GM12878 (cell line): Measurements from ENCODE around the gene AHR. TPM values are rescaled to one million over a fixed set of nuclear protein-coding genes. Genes with fewer than 3 reads are reported as not detected.
"Not testable (repeated sequence)": the region's sequence is repeated elsewhere in the genome, so short reads cannot be mapped to it uniquely, and the experiment has no call there.

Source experiments
- ATAC-seq: fragments of 200-7000 bp; cut with Tn5 transposase; 3 replicates; pipeline ENCODE4 v1.9.1; 2020; ENCODE audit warnings: mild to moderate bottlenecking, moderate library complexity
- BruUV-seq: library from RNA; stranded (reverse); fragments of 400-500 nt; replicated peaks from 2 replicates; lab custom pipeline; 2021; lab: Mats Ljungman, UMichigan
- CTCF ChIA-PET: fragments of 300-600 bp; sonication (Branson Sonifier 250); formaldehyde crosslinking; extraction: SDS; loops from one replicate; lab custom pipeline; 2021; ENCODE audit warnings: inconsistent platforms; lab: Yijun Ruan, JAX
- POLR2A ChIA-PET: fragments of 350-600 bp; formaldehyde crosslinking; extraction: SDS; loops from one replicate; lab custom pipeline; 2021; ENCODE audit warnings: inconsistent platforms; lab: Charles Lee
- RAD21 ChIA-PET: fragments of 300-600 bp; sonication (Branson Sonifier 250); formaldehyde crosslinking; loops from one replicate; lab custom pipeline; 2023; ENCODE audit warnings: antibody characterized with exemption; ENCODE audit not compliant: unreplicated experiment; lab: Charles Lee
- SMC1A ChIA-PET: fragments of 300-600 bp; sonication (Branson Sonifier 250); formaldehyde crosslinking; loops from one replicate; lab custom pipeline; 2023; ENCODE audit not compliant: unreplicated experiment, uncharacterized antibody; lab: Charles Lee
- DNase-seq: peaks from one replicate; pipeline ENCODE4 v3.0.0-alpha.2; 2011; ENCODE audit warnings: low read depth, low spot score
- FAIRE-seq: peaks from 3 replicates; lab custom pipeline; 2011; peaks lifted over from hg19 to GRCh38; lab: Jason Lieb, UNC
- H2AFZ ChIP-seq: 2 replicates; pipeline ENCODE4 v1.6.0; 2011; ENCODE audit warnings: low read depth, low read length, control low read depth; ENCODE audit not compliant: control insufficient read depth
- H3K27ac ChIP-seq: 2 replicates; pipeline ENCODE4 v1.5.1; 2011; ENCODE audit warnings: control low read depth; ENCODE audit not compliant: control insufficient read depth, insufficient read depth
- H3K27me3 ChIP-seq, 2 experiments: replicated peaks in 1 of 2; 2 replicates each; pipeline versions ENCODE4 v1.6.0 to v1.6.1; 2011; ENCODE audit warnings: low read length in 1 of 2; ENCODE audit not compliant: control insufficient read depth in 2 of 2, insufficient read depth in 2 of 2
- H3K36me3 ChIP-seq, 2 experiments: 2 replicates each; pipeline ENCODE4 v1.5.1; 2011; ENCODE audit warnings: low read length in 1 of 2; ENCODE audit not compliant: control insufficient read depth in 2 of 2, insufficient read depth in 2 of 2
- H3K4me1 ChIP-seq: 2 replicates; pipeline ENCODE4 v1.6.1; 2011; ENCODE audit warnings: mild to moderate bottlenecking, low read length, moderate library complexity, mixed read lengths; ENCODE audit not compliant: control insufficient read depth, insufficient read depth
- H3K4me2 ChIP-seq: 2 replicates; pipeline ENCODE4 v1.6.0; 2011; ENCODE audit warnings: control low read depth; ENCODE audit not compliant: control insufficient read depth, insufficient read depth
- H3K4me3 ChIP-seq: fragments of 200-600 bp; sonication (generic); 2 replicates; pipeline ENCODE4 v1.5.1; 2016
- H3K79me2 ChIP-seq: 2 replicates; pipeline ENCODE4 v1.6.0; 2011; ENCODE audit warnings: low read length; ENCODE audit not compliant: control insufficient read depth, insufficient read depth
- H3K9ac ChIP-seq: 2 replicates; pipeline ENCODE4 v1.8.0; 2011; ENCODE audit warnings: low read length, control low read depth, mixed read lengths; ENCODE audit not compliant: control insufficient read depth, insufficient read depth
- H3K9me3 ChIP-seq: replicated peaks from 3 replicates; pipeline ENCODE4 v1.5.1; 2011; ENCODE audit warnings: mild to moderate bottlenecking, low read length; ENCODE audit not compliant: control insufficient read depth, insufficient read depth
- H4K20me1 ChIP-seq: 2 replicates; pipeline ENCODE4 v1.6.0; 2011; ENCODE audit not compliant: control insufficient read depth, insufficient read depth
- BCL11A ChIP-seq: IDR thresholded peaks from 2 replicates; pipeline ENCODE4 v1.6.1; 2011; ENCODE audit warnings: low read depth, low read length
- BMI1 ChIP-seq: fragments of 450-650 bp; IDR thresholded peaks from 2 replicates; pipeline ENCODE4 v1.6.1; 2016; ENCODE audit warnings: mild to moderate bottlenecking, moderate library complexity, borderline replicate concordance
- CHD1 ChIP-seq: IDR thresholded peaks from 2 replicates; pipeline ENCODE4 v1.6.1; 2012; ENCODE audit warnings: low read depth, low read length, improper control_type of control experiment
- EGR1 ChIP-seq, 2 experiments: IDR thresholded peaks; 1 replicate in 1 of 2; 2 replicates in 1 of 2; pipeline ENCODE4 v1.6.1; 2011 to 2012; ENCODE audit warnings: low read depth in 2 of 2, low read length in 2 of 2, borderline replicate concordance in 1 of 2, mild to moderate bottlenecking in 1 of 2, moderate library complexity in 1 of 2
- EP300 ChIP-seq, 2 experiments: fragments of 150-350 bp in 1 of 2; IDR thresholded peaks; 2 replicates each; pipeline ENCODE4 v1.6.1; 2011 to 2012; ENCODE audit warnings: low read depth in 2 of 2, low read length in 2 of 2, borderline replicate concordance in 1 of 2, improper control_type of control experiment in 1 of 2, inconsistent platforms in 1 of 2; ENCODE audit not compliant: control insufficient read depth in 1 of 2
- IRF4 ChIP-seq: IDR thresholded peaks from 2 replicates; pipeline ENCODE4 v1.6.1; 2011; ENCODE audit warnings: low read depth, low read length
- KAT2A ChIP-seq: conservative IDR thresholded peaks from 2 replicates; pipeline ENCODE4 v1.6.1; 2011; ENCODE audit warnings: low read depth, low read length; ENCODE audit not compliant: control insufficient read depth
- KDM1A ChIP-seq: fragments of 200-600 bp; sonication (generic); IDR thresholded peaks from 2 replicates; pipeline ENCODE4 v1.6.1; 2016; ENCODE audit warnings: borderline replicate concordance
- LARP7 ChIP-seq: fragments of 450-650 bp; IDR thresholded peaks from 2 replicates; pipeline ENCODE4 v1.6.1; 2017; ENCODE audit warnings: mild to moderate bottlenecking
- NFIC ChIP-seq: IDR thresholded peaks from 2 replicates; pipeline ENCODE4 v1.6.1; 2012; ENCODE audit warnings: low read depth, mild to moderate bottlenecking, inconsistent platforms, low read length, moderate library complexity
- NRF1 ChIP-seq: conservative IDR thresholded peaks from 2 replicates; pipeline ENCODE4 v1.6.1; 2011; ENCODE audit warnings: mild to moderate bottlenecking, low read depth, low read length, improper control_type of control experiment
- POLR2AphosphoS5 ChIP-seq: IDR thresholded peaks from 2 replicates; pipeline ENCODE4 v1.6.1; 2011; ENCODE audit warnings: mild to moderate bottlenecking, low read length, inconsistent platforms
- RELB ChIP-seq: fragments of 450-650 bp; IDR thresholded peaks from 2 replicates; pipeline ENCODE4 v1.6.1; 2017; ENCODE audit warnings: low read depth, mild to moderate bottlenecking, moderate library complexity
- SP1 ChIP-seq: IDR thresholded peaks from one replicate; pipeline ENCODE4 v1.6.1; 2011; ENCODE audit warnings: low read depth, low read length
- TAF1 ChIP-seq: IDR thresholded peaks from 2 replicates; pipeline ENCODE4 v1.6.1; 2011; ENCODE audit warnings: mild to moderate bottlenecking, low read depth, low read length, borderline replicate concordance
- ZSCAN29 ChIP-seq: fragments of 450-650 bp; IDR thresholded peaks from 2 replicates; pipeline ENCODE4 v1.6.1; 2017; ENCODE audit warnings: mild to moderate bottlenecking, moderate library complexity
- WGBS: methylation state at CpG from one replicate; pipeline ENCODE4 v1.1.6; 2016; ENCODE audit warnings: low lambda C conversion rate; ENCODE audit not compliant: insufficient replicate concordance, insufficient coverage; ENCODE audit errors: missing lambda C conversion rate; 5-methylcytosine and 5-hydroxymethylcytosine counted together
- in situ Hi-C: fragments of 300-500 bp; cut with MboI; formaldehyde crosslinking; loops from 9 replicates; pipeline ENCODE4 v1.14.3; 2018; ENCODE audit warnings: mixed read lengths
- intact Hi-C: fragments of 100-400 bp; cut with micrococcal nuclease; formaldehyde crosslinking; loops from one replicate; pipeline ENCODE4 v1.14.2; 2022; ENCODE audit not compliant: unreplicated experiment
- polyA plus RNA-seq, 11 experiments: library from polyadenylated mRNA; depleted of rRNA in 4 of 11; unstranded in 6 of 11; stranded (reverse) in 5 of 11; fragments of >200 nt; fragmentation: Nextera tagmentation in 4 of 11; fragmentation: Illumina TruSeq in 1 of 11; extraction: Ambion mirVana in 4 of 11; extraction: Trizol in 1 of 11; gene quantifications; 1 replicate in 1 of 11; 2 replicates in 10 of 11; pipeline versions ENCODE4 v1.2.1 to v1.2.3, GENCODE V29; 2011 to 2016; ENCODE audit warnings: inconsistent platforms in 2 of 11, missing spikeins in 2 of 11, low read depth in 1 of 11
- total RNA-seq, 4 experiments: library from RNA; depleted of rRNA in 3 of 4; stranded (reverse); fragments of >200 nt in 3 of 4; fragmentation: Illumina TruSeq in 1 of 4; extraction: Trizol in 1 of 4; gene quantifications; 2 replicates each; pipeline versions ENCODE4 v1.2.1 to v1.2.3, GENCODE V29; 2013 to 2021
- TF ChIP-seq, protein P1 (sequence below): fragments of 450-650 bp; conservative IDR thresholded peaks from 2 replicates; pipeline ENCODE4 v1.6.1; 2017; ENCODE audit warnings: mild to moderate bottlenecking, moderate library complexity

The AHR gene
- total and polyA plus RNA-seq, 10 of the 15 experiments (the other 5 are each of a cell fraction or from before 2014, with no cell fraction given) = 1.7 to 16.9 (median 4.5) TPM

GRCh38 chr7:17392846-17393245, 94.4 kb downstream of the AHR start:
- 63% methylated on average over 1 of the region's 1 CpG for WGBS

GRCh38 chr7:17394563-17394962, 96.1 kb downstream of the AHR start:
- DNase-seq, H3K9ac ChIP-seq, SMC1A ChIA-PET, H3K36me3 ChIP-seq, RAD21 ChIA-PET, BruUV-seq, H3K4me1 ChIP-seq, CTCF ChIA-PET, H3K4me3 ChIP-seq, intact Hi-C loops, H2AFZ ChIP-seq, H3K9me3 ChIP-seq, ATAC-seq, POLR2A ChIA-PET, FAIRE-seq, H3K27ac ChIP-seq, H4K20me1 ChIP-seq, H3K79me2 ChIP-seq, H3K27me3 ChIP-seq, in situ Hi-C loops, H3K4me2 ChIP-seq: not testable (repeated sequence)
- 47% methylated on average over 4 of the region's 4 CpGs for WGBS

More at GRCh38 chr7:17392846-17393245, 94.4 kb downstream of the AHR start:
- Histone ChIP-seq H3K27ac (no peak overlapping the region), H3K4me2 (no peak overlapping the region), H2AFZ (no peak overlapping the region), H3K27me3 (no peaks in the 10 kb centered on the region), H3K9ac (no peak overlapping the region), H3K4me3 (no peak overlapping the region), H3K36me3 (no peaks in the 10 kb centered on the region), H3K79me2 (no peaks in the 10 kb centered on the region), H4K20me1 (no peaks in the 10 kb centered on the region), H3K4me1 (no peaks in the 10 kb centered on the region), H3K9me3 (peaks cover 3% of the 10 kb centered on the region)
- ChIA-PET CTCF (no interaction called here), POLR2A (no interaction called here), SMC1A (no interaction called here), RAD21 (no interaction called here)
- TF ChIP-seq KAT2A (no peak), CHD1 (no peak), NFIC (no peak), NRF1 (no peak), BMI1 (no peak), EP300 (IDR thresholded peaks at IDR 0.05; ENCODE audit: borderline replicate concordance in 1 of 2, control insufficient read depth in 1 of 2, low read depth in 2 of 2, low read length in 2 of 2) (no peak), ZSCAN29 (no peak), EGR1 (IDR thresholded peaks at IDR 0.05; ENCODE audit: borderline replicate concordance in 1 of 2, low read depth in 2 of 2, low read length in 2 of 2) (no peak), KDM1A (no peak), LARP7 (no peak), TAF1 (no peak), RELB (no peak), IRF4 (no peak), BCL11A (no peak), POLR2AphosphoS5 (no peak), SP1 (no peak)
- TF ChIP-seq, protein P1, sequence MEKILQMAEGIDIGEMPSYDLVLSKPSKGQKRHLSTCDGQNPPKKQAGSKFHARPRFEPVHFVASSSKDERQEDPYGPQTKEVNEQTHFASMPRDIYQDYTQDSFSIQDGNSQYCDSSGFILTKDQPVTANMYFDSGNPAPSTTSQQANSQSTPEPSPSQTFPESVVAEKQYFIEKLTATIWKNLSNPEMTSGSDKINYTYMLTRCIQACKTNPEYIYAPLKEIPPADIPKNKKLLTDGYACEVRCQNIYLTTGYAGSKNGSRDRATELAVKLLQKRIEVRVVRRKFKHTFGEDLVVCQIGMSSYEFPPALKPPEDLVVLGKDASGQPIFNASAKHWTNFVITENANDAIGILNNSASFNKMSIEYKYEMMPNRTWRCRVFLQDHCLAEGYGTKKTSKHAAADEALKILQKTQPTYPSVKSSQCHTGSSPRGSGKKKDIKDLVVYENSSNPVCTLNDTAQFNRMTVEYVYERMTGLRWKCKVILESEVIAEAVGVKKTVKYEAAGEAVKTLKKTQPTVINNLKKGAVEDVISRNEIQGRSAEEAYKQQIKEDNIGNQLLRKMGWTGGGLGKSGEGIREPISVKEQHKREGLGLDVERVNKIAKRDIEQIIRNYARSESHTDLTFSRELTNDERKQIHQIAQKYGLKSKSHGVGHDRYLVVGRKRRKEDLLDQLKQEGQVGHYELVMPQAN = no peak
- BruUV-seq = no TSS peak
- DNase-seq = no peak
- in situ Hi-C loops (no loop called here), intact Hi-C loops (no loop called here)
- ATAC-seq = no peak
- no peak for FAIRE-seq
